GM19395 (cell line): ENCODE measurements around the gene EXOC1L.

Source experiments
- ATAC-seq: cut with Tn5 transposase; IDR thresholded peaks from one replicate; pipeline ENCODE4 v1.9.1; 2021; ENCODE audit warnings: mild to moderate bottlenecking, moderate library complexity; ENCODE audit not compliant: unreplicated experiment

EXOC1L gene

DNA sequence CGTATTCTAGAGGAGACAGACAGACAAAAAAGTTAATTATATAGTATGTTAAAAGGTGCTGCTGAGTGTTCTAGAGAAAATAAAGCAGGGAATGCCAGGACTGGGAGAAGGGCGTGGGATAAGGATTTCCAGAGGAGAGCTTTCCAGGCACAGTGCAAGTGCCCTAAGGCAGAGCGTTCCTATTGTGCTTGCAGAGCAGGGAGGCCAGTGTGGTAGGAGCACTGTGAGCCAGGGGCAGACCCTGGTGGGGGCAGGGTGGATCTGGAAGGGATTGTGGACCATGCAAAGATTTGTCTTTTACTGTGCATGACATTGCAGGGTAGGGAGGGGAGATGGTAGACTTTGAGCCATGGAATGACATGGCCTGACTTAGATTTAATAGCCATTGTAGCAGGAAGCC, 59.6 kb downstream of the EXOC1L start:
- no peak for ATAC-seq

DNA sequence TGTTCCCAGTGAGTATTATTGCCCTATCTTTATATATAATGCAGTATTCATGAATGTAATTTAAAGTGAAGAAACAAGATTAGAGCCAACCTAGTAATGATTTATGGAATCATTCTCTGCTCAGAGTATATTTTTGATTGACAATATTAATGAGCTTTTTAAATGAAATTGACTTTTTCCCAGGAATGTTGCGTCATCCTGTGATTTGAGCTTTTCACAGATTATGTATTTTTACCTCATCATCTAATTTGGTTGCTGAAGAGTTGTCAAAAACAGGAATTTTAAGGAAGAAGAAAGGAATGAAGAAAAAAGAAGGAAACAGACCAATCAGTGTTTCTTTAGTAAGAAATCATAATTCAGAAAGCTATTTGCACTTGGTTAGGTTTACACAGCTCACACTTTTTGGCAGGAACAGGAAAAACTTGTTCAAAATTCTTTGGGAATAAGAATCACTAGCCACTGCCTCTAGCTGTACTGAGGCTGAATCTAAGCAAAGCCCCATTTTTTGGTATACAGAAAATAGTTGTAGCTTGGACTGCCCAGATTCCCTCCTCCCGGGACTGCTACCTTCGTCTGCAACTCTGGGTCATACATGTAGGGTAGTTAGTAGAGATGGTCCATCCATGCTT, 61.2 kb downstream of the EXOC1L start:
- ATAC-seq = no peak

DNA sequence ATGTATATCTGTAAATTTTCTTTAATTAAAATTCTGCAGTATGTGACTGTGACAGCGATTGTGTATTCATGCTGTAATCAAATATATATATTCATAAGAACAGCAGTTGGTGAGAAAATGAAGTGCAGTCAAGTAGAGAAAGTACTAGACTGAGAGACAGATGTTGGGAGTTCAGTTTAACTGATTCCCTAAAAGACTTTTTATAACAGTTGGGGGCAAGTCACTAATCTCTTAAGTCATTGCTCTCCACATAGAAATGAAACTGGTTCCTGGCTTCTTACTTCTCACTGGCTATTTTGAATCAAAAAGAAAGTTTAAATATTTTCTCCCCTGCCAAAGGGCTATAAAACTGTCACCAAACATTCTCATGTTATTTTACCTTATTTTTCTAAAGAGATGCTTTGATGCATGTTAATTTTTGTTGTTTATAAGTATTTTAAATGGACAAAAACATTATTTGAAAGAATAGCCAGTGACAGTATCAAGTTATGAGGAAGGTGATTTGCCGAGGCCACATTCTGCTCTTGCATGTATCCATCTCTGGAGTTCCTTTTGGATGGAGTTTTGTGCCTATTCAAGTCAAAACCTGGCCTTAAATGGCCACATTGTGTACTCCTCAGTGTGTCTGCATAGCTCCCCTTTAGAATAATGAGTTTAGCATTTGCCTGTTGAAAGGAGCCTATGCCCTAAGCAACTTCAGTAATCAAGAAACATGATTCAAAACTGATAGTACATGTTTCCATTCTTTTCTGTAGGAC, 64.7 kb downstream of the EXOC1L start:
- no peak for ATAC-seq

DNA sequence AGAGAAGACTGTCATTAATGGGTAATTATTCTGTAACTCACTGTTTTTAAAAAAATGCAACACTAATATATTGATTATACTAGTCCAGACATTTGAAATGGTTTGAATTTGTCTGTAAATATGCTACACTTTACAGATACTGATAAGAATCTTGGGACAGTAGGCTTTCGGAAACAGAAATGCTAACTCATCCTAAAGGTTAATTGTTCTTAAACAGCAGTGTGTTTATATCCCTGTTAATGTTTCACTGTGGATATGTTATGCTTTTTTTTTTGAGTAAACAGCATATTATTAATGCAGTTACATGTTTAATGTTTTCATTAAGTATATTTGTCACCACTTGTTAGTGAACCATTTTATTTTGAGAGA, 65.2 kb downstream of the EXOC1L start:
- ATAC-seq = no peak
